H1 (cell line): ENCODE results near the gene DIAPH2. TPM values are rescaled to one million over a fixed set of nuclear protein-coding genes. Genes with fewer than 3 reads are reported as not detected.

Experiments used
- CTCF ChIA-PET: fragments of 300-600 bp; sonication (Branson Sonifier 250); formaldehyde crosslinking; loops from one replicate; lab custom pipeline; 2021; ENCODE audit not compliant: partially characterized antibody; lab: Charles Lee
- POLR2A ChIA-PET: fragments of 300-600 bp; sonication (Branson Sonifier 250); formaldehyde crosslinking; loops from one replicate; lab custom pipeline; 2021; ENCODE audit warnings: inconsistent platforms; ENCODE audit not compliant: partially characterized antibody; lab: Charles Lee
- DNase-seq, 2 experiments: peaks; one replicate each; pipeline versions ENCODE4 v3.0.0 to v3.0.0-alpha.2; 2010 to 2022; ENCODE audit warnings: low spot score in 2 of 2, low read depth in 1 of 2, mixed read lengths in 1 of 2
- FAIRE-seq: peaks from 2 replicates; lab custom pipeline; 2011; peaks lifted over from hg19 to GRCh38; lab: Jason Lieb, UNC
- H2AFZ ChIP-seq: 2 replicates; pipeline ENCODE4 v1.8.1; 2012; ENCODE audit warnings: low read length, inconsistent platforms
- H2AK5ac ChIP-seq: 2 replicates; pipeline ENCODE4 v1.6.1; 2013; ENCODE audit warnings: low read depth, low read length
- H2BK120ac ChIP-seq: replicated peaks from 2 replicates; pipeline ENCODE3; 2013; ENCODE audit warnings: low read depth, low read length, inconsistent platforms
- H2BK12ac ChIP-seq: 2 replicates; pipeline ENCODE4 v1.6.1; 2013; ENCODE audit warnings: low read depth, low read length
- H2BK15ac ChIP-seq: 2 replicates; pipeline ENCODE4 v1.6.1; 2013; ENCODE audit warnings: low read length
- H2BK20ac ChIP-seq: 2 replicates; pipeline ENCODE4 v1.6.1; 2013; ENCODE audit warnings: low read length
- H2BK5ac ChIP-seq: 2 replicates; pipeline ENCODE4 v1.6.1; 2013; ENCODE audit warnings: low read depth, low read length
- H3K14ac ChIP-seq: 2 replicates; pipeline ENCODE4 v1.6.1; 2013; ENCODE audit warnings: inconsistent platforms; ENCODE audit not compliant: insufficient read length
- H3K18ac ChIP-seq: 2 replicates; pipeline ENCODE4 v1.6.1; 2013; ENCODE audit warnings: low read length; ENCODE audit errors: extremely low read depth
- H3K23ac ChIP-seq: 2 replicates; pipeline ENCODE4 v1.6.1; 2013; ENCODE audit warnings: inconsistent platforms; ENCODE audit not compliant: insufficient read length
- H3K23me2 ChIP-seq: 2 replicates; pipeline ENCODE4 v1.6.1; 2013; ENCODE audit warnings: low read depth, low read length
- H3K27ac ChIP-seq: 2 replicates; pipeline ENCODE4 v1.6.1; 2011; ENCODE audit warnings: low read depth, low read length, inconsistent platforms
- H3K27me3 ChIP-seq, 4 experiments: replicated peaks in 1 of 4; 1 replicate in 1 of 4; 2 replicates in 3 of 4; pipeline versions ENCODE4 v1.6.1 to v1.8.1; 2011 to 2013; ENCODE audit warnings: low read length in 3 of 4, mild to moderate bottlenecking in 3 of 4, inconsistent platforms in 2 of 4, mixed read lengths in 2 of 4, moderate library complexity in 1 of 4; ENCODE audit not compliant: control insufficient read depth in 3 of 4, insufficient read depth in 3 of 4; ENCODE audit errors: extremely low read depth in 1 of 4
- H3K36me3 ChIP-seq, 4 experiments: 2 replicates each; pipeline versions ENCODE4 v1.6.1 to v1.8.1; 2011 to 2013; ENCODE audit warnings: mild to moderate bottlenecking in 4 of 4, low read length in 3 of 4, moderate library complexity in 2 of 4, control low read depth in 1 of 4, inconsistent platforms in 1 of 4; ENCODE audit not compliant: insufficient read depth in 4 of 4, control insufficient read depth in 2 of 4
- H3K4ac ChIP-seq: replicated peaks from 2 replicates; pipeline ENCODE3; 2013; ENCODE audit warnings: low read length, low read depth, mixed read lengths, inconsistent platforms; ENCODE audit not compliant: insufficient read length
- H3K4me1 ChIP-seq, 4 experiments: replicated peaks in 1 of 4; 1 replicate in 1 of 4; 2 replicates in 3 of 4; pipeline versions ENCODE4 v1.6.1 to v1.8.1; 2011 to 2013; ENCODE audit warnings: low read length in 3 of 4, inconsistent platforms in 2 of 4, mixed read lengths in 1 of 4; ENCODE audit not compliant: insufficient read depth in 4 of 4, control insufficient read depth in 3 of 4
- H3K4me2 ChIP-seq, 2 experiments: 2 replicates each; pipeline versions ENCODE4 v1.6.1 to v1.8.1; 2011 to 2013; ENCODE audit warnings: low read depth in 2 of 2, low read length in 2 of 2, control low read depth in 1 of 2, inconsistent platforms in 1 of 2, mild to moderate bottlenecking in 1 of 2; ENCODE audit not compliant: insufficient read depth in 1 of 2
- H3K4me3 ChIP-seq, 4 experiments: fragments of 200-600, 300-600 bp in 1 of 4; sonication (generic), shearing (Covaris generic), sonication (Bioruptor Twin) in 1 of 4; 2 replicates each; pipeline versions ENCODE4 v1.5.1 to v1.8.1; 2011 to 2016; ENCODE audit warnings: low read length in 4 of 4, low read depth in 3 of 4, control low read depth in 2 of 4, inconsistent platforms in 2 of 4, mild to moderate bottlenecking in 2 of 4, mixed read lengths in 1 of 4, moderate library complexity in 1 of 4; ENCODE audit not compliant: insufficient read depth in 2 of 4; ENCODE audit errors: extremely low read depth in 1 of 4
- H3K56ac ChIP-seq: replicated peaks from 2 replicates; pipeline ENCODE3; 2013; ENCODE audit warnings: low read depth, mild to moderate bottlenecking, mixed read lengths, low read length, inconsistent platforms; ENCODE audit not compliant: insufficient read length
- H3K79me1 ChIP-seq: 2 replicates; pipeline ENCODE4 v1.6.1; 2013; ENCODE audit warnings: low read depth, low read length, control low read depth
- H3K79me2 ChIP-seq, 2 experiments: 2 replicates each; pipeline versions ENCODE4 v1.6.1 to v1.8.1; 2012 to 2013; ENCODE audit warnings: low read length in 2 of 2, mild to moderate bottlenecking in 2 of 2, inconsistent platforms in 1 of 2; ENCODE audit not compliant: insufficient read depth in 2 of 2, control insufficient read depth in 1 of 2
- H3K9ac ChIP-seq, 4 experiments: replicated peaks in 1 of 4; 1 replicate in 1 of 4; 2 replicates in 3 of 4; pipeline versions ENCODE4 v1.6.1 to v1.8.1; 2011 to 2013; ENCODE audit warnings: low read depth in 3 of 4, low read length in 3 of 4, control low read depth in 2 of 4, mild to moderate bottlenecking in 2 of 4, moderate library complexity in 2 of 4, inconsistent platforms in 1 of 4; ENCODE audit errors: extremely low read depth in 1 of 4
- H3K9me3 ChIP-seq, 2 experiments: 2 replicates each; pipeline versions ENCODE4 v1.6.1 to v1.8.1; 2012 to 2013; ENCODE audit warnings: mild to moderate bottlenecking in 2 of 2, moderate library complexity in 2 of 2, control low read depth in 1 of 2, inconsistent platforms in 1 of 2, low read depth in 1 of 2, low read length in 1 of 2, mixed read lengths in 1 of 2; ENCODE audit not compliant: insufficient read depth in 2 of 2
- H4K20me1 ChIP-seq, 2 experiments: replicated peaks in 1 of 2; 2 replicates each; pipeline versions ENCODE3 to v1.8.1; 2011 to 2013; ENCODE audit warnings: inconsistent platforms in 2 of 2, low read length in 2 of 2, mild to moderate bottlenecking in 1 of 2; ENCODE audit not compliant: insufficient read depth in 2 of 2, control insufficient read depth in 1 of 2
- H4K5ac ChIP-seq: 2 replicates; pipeline ENCODE4 v1.6.1; 2013; ENCODE audit warnings: low read length, low read depth, mixed read lengths, inconsistent platforms; ENCODE audit not compliant: insufficient read length
- H4K8ac ChIP-seq: 2 replicates; pipeline ENCODE4 v1.8.0; 2013; ENCODE audit warnings: mild to moderate bottlenecking, moderate library complexity, low read length, inconsistent platforms; ENCODE audit not compliant: insufficient read depth; ENCODE audit errors: extremely low read depth
- H4K91ac ChIP-seq: replicated peaks from 2 replicates; pipeline ENCODE3; 2013; ENCODE audit warnings: low read length, mixed read lengths, inconsistent platforms; ENCODE audit not compliant: insufficient read length
- BACH1 ChIP-seq: IDR thresholded peaks from 2 replicates; pipeline ENCODE4 v1.6.1; 2012; ENCODE audit warnings: low read length, improper control_type of control experiment
- BCL11A ChIP-seq, 2 experiments: IDR thresholded peaks; one replicate each; pipeline ENCODE4 v1.6.1; 2011; ENCODE audit warnings: low read depth in 2 of 2, low read length in 2 of 2, mild to moderate bottlenecking in 2 of 2
- CHD2 ChIP-seq: IDR thresholded peaks from 2 replicates; pipeline ENCODE4 v1.6.1; 2012; ENCODE audit warnings: low read length, improper control_type of control experiment
- EGR1 ChIP-seq: IDR thresholded peaks from 2 replicates; pipeline ENCODE4 v1.6.1; 2011; ENCODE audit warnings: low read depth, low read length, borderline replicate concordance
- EZH2 ChIP-seq: fragments of 200-600 bp; sonication (generic); IDR thresholded peaks from 2 replicates; pipeline ENCODE4 v1.7.1; 2012; ENCODE audit warnings: low read depth, mild to moderate bottlenecking, moderate library complexity, low read length, inconsistent platforms; ENCODE audit not compliant: severe bottlenecking
- GTF2F1 ChIP-seq: IDR thresholded peaks from 2 replicates; pipeline ENCODE4 v1.6.1; 2012; ENCODE audit warnings: low read depth, low read length, improper control_type of control experiment, borderline replicate concordance
- HDAC6 ChIP-seq: IDR thresholded peaks from one replicate; pipeline ENCODE4 v1.7.1; 2012; ENCODE audit warnings: low read depth, mild to moderate bottlenecking, inconsistent platforms, low read length, moderate library complexity
- KDM1A ChIP-seq: fragments of 200-600, 300-600 bp; sonication (generic); IDR thresholded peaks from 2 replicates; pipeline ENCODE4 v1.7.1; 2016; ENCODE audit warnings: mild to moderate bottlenecking, low read length, borderline replicate concordance
- NANOG ChIP-seq: IDR thresholded peaks from 2 replicates; pipeline ENCODE4 v1.6.1; 2011; ENCODE audit warnings: low read length, low read depth, mild to moderate bottlenecking, inconsistent platforms; ENCODE audit not compliant: insufficient read depth, poor library complexity, severe bottlenecking
- POLR2A ChIP-seq, 2 experiments: IDR thresholded peaks; 1 replicate in 1 of 2; 2 replicates in 1 of 2; pipeline ENCODE4 v1.6.1; 2011; ENCODE audit warnings: low read depth in 2 of 2, low read length in 2 of 2, mild to moderate bottlenecking in 2 of 2; ENCODE audit errors: control extremely low read depth in 1 of 2
- RAD21 ChIP-seq, 2 experiments: IDR thresholded peaks in 1 of 2; conservative IDR thresholded peaks in 1 of 2; 2 replicates each; pipeline ENCODE4 v1.6.1; 2011; ENCODE audit warnings: low read depth in 2 of 2, low read length in 2 of 2, improper control_type of control experiment in 1 of 2, inconsistent platforms in 1 of 2, mild to moderate bottlenecking in 1 of 2, moderate library complexity in 1 of 2
- RFX5 ChIP-seq: IDR thresholded peaks from 2 replicates; pipeline ENCODE4 v1.6.1; 2011; ENCODE audit warnings: low read depth, low read length, improper control_type of control experiment, borderline replicate concordance
- SIX5 ChIP-seq: IDR thresholded peaks from 2 replicates; pipeline ENCODE4 v1.6.1; 2011; ENCODE audit warnings: mild to moderate bottlenecking, low read depth, low read length
- WGBS, 2 experiments: shearing (Covaris generic) in 1 of 2; methylation state at CpG; one replicate each; pipeline versions ENCODE4 v1.1.6 to v1.1.7; 2013 to 2015; ENCODE audit warnings: low lambda C conversion rate in 2 of 2, mixed read lengths in 2 of 2, inconsistent platforms in 1 of 2, low coverage in 1 of 2, missing lambda C conversion rate in 1 of 2; ENCODE audit not compliant: insufficient replicate concordance in 2 of 2, insufficient coverage in 1 of 2, insufficient read length in 1 of 2; ENCODE audit errors: extremely low coverage in 1 of 2, missing lambda C conversion rate in 1 of 2; 5-methylcytosine and 5-hydroxymethylcytosine counted together
- polyA plus RNA-seq, 7 experiments: library from polyadenylated mRNA; depleted of rRNA in 3 of 7; stranded (reverse) in 5 of 7; unstranded in 2 of 7; fragments of >200 nt in 5 of 7; fragments of 200-250 nt in 2 of 7; gene quantifications; 1 replicate in 5 of 7; 2 replicates in 1 of 7; 4 replicates in 1 of 7; pipeline versions ENCODE4 v1.2.1 to v1.2.3, GENCODE V29; 2011 to 2013; ENCODE audit warnings: missing spikeins in 2 of 7, mixed read lengths in 2 of 7
- total RNA-seq: library from RNA; stranded (reverse); fragmentation: NEBNext Ultra II Directional; extraction: Animal tissue kit (Norgen Biotek cat#: 25700); gene quantifications from 2 replicates; pipeline ENCODE4 v1.2.1, GENCODE V29; 2021
- TF ChIP-seq, protein P1 (sequence below): IDR thresholded peaks from 2 replicates; pipeline ENCODE4 v1.6.1; 2012; ENCODE audit warnings: inconsistent platforms

DIAPH2 gene
- total and polyA plus RNA-seq, 2 of the 8 experiments (the other 6 are each of a cell fraction or from before 2014, with no cell fraction given), result 4.4 to 24.3 TPM

DNA sequence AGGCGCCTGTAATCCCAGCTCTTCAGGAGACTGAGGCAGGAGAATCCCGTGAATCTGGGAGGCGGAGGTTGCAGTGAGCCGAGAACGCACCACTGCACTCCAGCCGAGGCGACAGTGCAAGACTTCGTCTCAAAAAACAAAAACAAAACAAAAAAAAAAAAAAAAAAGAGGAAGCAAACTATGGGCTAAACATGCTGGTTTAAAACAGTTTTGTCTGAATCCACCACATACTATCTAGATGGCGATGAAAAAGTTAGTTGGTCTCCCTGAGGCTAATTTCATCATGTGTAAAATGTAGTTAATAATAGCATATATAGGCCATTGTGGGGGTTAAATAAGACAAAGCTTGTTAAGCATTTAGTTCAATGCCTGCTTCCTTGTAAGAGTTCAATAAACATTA is 650.2 kb downstream of the DIAPH2 start:
- CTCF ChIA-PET, result no interaction called here
- Histone ChIP-seq H3K23ac (no peak overlapping the region), H3K79me2 (peaks cover 0 to 72% of the 10 kb centered on the region in 2 experiments; a peak in 2 of 4 replicates), H3K4ac (no peak overlapping the region), H3K27ac (no peak overlapping the region), H3K18ac (no peak overlapping the region), H2BK5ac (no peak overlapping the region), H3K56ac (no peak overlapping the region), H2BK15ac (no peak overlapping the region), H2BK12ac (no peak overlapping the region), H3K4me3 (no peak overlapping the region), H3K79me1 (no peaks in the 10 kb centered on the region), H2AK5ac (no peak overlapping the region), H3K14ac (no peak overlapping the region), H3K36me3 (no peaks in the 10 kb centered on the region; a peak in 1 of 8 replicates), H2AFZ (no peak overlapping the region), H2BK120ac (no peak overlapping the region), H3K4me2 (no peak overlapping the region), H3K27me3 (no peaks in the 10 kb centered on the region), H3K4me1 (no peaks in the 10 kb centered on the region), H4K91ac (no peak overlapping the region), H3K23me2 (no peaks in the 10 kb centered on the region), H3K9me3 (no peaks in the 10 kb centered on the region), H3K9ac (no peak overlapping the region), H4K8ac (no peak overlapping the region), H4K5ac (no peak overlapping the region), H4K20me1 (no peaks in the 10 kb centered on the region), H2BK20ac (no peak overlapping the region)
- FAIRE-seq (peak; percentile 36), DNase-seq (no peak)
- POLR2A ChIA-PET, result interaction anchor here (1.2 kb wide), 1 partner anchor 14 kb away, joined by 7 read pairs; no protein-coding TSS in a partner anchor
- WGBS, 2 experiments, result 97% methylated on average over 7 of the region's 9 CpGs; no CpG with 5 or more reads in 1 of the 2 experiments
- TF ChIP-seq SIX5 (no peak), RFX5 (no peak), RAD21 (IDR thresholded peaks at IDR 0.05 in 1 of 2, conservative IDR thresholded peaks at IDR 0.05 in 1 of 2; ENCODE audit: low read depth in 2 of 2, low read length in 2 of 2) (no peak), HDAC6 (no peak), GTF2F1 (no peak), EZH2 (no peak), NANOG (no peak), BACH1 (no peak), POLR2A (IDR thresholded peaks at IDR 0.05; ENCODE audit: control extremely low read depth in 1 of 2, low read depth in 2 of 2, low read length in 2 of 2) (no peak), BCL11A (IDR thresholded peaks at IDR 0.05; ENCODE audit: low read depth in 2 of 2, low read length in 2 of 2) (no peak), KDM1A (no peak), CHD2 (no peak), EGR1 (no peak)
- TF ChIP-seq, protein P1, sequence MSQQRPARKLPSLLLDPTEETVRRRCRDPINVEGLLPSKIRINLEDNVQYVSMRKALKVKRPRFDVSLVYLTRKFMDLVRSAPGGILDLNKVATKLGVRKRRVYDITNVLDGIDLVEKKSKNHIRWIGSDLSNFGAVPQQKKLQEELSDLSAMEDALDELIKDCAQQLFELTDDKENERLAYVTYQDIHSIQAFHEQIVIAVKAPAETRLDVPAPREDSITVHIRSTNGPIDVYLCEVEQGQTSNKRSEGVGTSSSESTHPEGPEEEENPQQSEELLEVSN, result no peak
